NCI-H2029 (cell line): ENCODE data around the gene HS1BP3.

Experiments used
- DNase-seq: peaks from one replicate; lab custom pipeline; 2025; lab: John Stamatoyannopoulos, UW

Gene HS1BP3

GRCh38 chr2:20584399-20585358, 66.2 kb downstream of the HS1BP3 start:
- DNase-seq: no peak

GRCh38 chr2:20584045-20584398, 66.9 kb downstream of the HS1BP3 start:
- no peak for DNase-seq

- no peak for DNase-seq
Observed at GRCh38 chr2:20583425-20583881, 67.4 kb downstream of the HS1BP3 start.

GRCh38 chr2:20582600-20583221, 68.2 kb downstream of the HS1BP3 start:
- DNase-seq: no peak

- no peak for DNase-seq
Observed at GRCh38 chr2:20580690-20581437, 70.0 kb downstream of the HS1BP3 start.

- DNase-seq: no peak
Observed at GRCh38 chr2:20579866-20580265, 71.0 kb downstream of the HS1BP3 start.

GRCh38 chr2:20578895-20579825, 71.7 kb downstream of the HS1BP3 start:
- peak; percentile 77 for DNase-seq

GRCh38 chr2:20578266-20578894, 72.5 kb downstream of the HS1BP3 start:
- no peak for DNase-seq

- no peak for DNase-seq
Observed at GRCh38 chr2:20577495-20578235, 73.2 kb downstream of the HS1BP3 start.

- DNase-seq: no peak
Observed at GRCh38 chr2:20576598-20577115, 74.2 kb downstream of the HS1BP3 start.

- DNase-seq: no peak
Observed at GRCh38 chr2:20575935-20576597, 74.8 kb downstream of the HS1BP3 start.

- no peak for DNase-seq
Observed at GRCh38 chr2:20575414-20575813, 75.5 kb downstream of the HS1BP3 start.

GRCh38 chr2:20574930-20575329, 76.0 kb downstream of the HS1BP3 start:
- DNase-seq: no peak

GRCh38 chr2:20574423-20574911, 76.4 kb downstream of the HS1BP3 start:
- no peak for DNase-seq

- DNase-seq: no peak
Observed at GRCh38 chr2:20573620-20574422, 77.1 kb downstream of the HS1BP3 start.

- DNase-seq: no peak
Observed at GRCh38 chr2:20572221-20572620, 78.7 kb downstream of the HS1BP3 start.

GRCh38 chr2:20571644-20572215, 79.2 kb downstream of the HS1BP3 start:
- DNase-seq: no peak

GRCh38 chr2:20571231-20571630, 79.7 kb downstream of the HS1BP3 start:
- DNase-seq: no peak
